Activated CD8-positive, alpha-beta memory T cell treated with anti-CD3 and anti-CD28 coated beads for 4 hours (primary cell): ENCODE data around the gene SNX27.

Experiments used
- DNase-seq, 2 donors: peaks; one replicate each; pipeline ENCODE4 v3.0.0-alpha.2; 2020; ENCODE audit warnings: low read depth in 2 of 2

The SNX27 gene

GRCh38 chr1:151705753-151706463 is 94.1 kb downstream of the SNX27 start:
- no peak for DNase-seq

DNA sequence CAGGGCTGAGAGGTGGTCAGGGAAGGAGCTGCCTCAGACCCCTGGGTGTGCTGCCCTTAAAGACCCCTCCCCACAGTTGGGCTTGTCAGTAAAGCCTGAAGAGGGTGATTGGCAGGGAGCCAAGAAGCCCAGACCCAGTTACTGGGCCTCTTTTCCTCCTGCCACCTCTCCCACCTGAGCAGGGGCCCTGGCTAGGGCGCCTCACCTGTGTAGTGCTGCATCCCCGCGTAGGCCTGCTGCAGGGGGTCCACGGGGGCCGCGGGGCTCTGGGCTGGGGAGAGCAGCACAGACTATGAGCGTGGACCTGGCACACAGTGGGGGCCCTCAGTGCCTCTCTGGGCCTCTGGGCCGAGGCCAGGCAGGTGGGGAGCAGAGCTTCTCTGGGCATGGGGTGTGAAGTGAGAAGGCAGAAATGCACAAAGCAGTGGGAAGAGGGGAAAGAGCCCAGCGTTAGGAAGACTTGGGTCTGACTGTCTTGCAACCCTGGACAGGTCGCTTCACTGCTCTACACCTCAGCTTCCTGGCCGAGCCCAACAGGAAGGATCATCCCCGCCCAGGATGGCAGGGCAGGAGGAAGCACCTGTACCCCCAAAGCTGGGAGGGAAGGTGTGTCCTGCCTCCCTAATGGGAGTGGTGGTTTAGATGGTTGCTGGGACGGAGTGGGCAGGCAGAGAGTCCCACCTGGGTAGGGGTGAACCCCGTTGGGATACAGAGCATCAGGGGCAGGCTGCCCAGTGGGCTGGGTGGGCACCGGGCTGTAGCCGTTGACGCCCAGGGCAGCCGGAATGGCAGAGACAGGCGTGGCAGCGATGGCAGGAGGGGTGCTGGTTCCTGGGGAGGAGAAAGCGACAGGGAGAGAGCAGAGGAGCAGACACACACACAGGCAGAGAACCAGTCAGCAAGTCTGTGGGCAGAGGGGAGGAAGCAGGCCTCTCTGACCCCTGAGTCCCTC is 94.9 kb downstream of the SNX27 start:
- DNase-seq = no peak

DNA sequence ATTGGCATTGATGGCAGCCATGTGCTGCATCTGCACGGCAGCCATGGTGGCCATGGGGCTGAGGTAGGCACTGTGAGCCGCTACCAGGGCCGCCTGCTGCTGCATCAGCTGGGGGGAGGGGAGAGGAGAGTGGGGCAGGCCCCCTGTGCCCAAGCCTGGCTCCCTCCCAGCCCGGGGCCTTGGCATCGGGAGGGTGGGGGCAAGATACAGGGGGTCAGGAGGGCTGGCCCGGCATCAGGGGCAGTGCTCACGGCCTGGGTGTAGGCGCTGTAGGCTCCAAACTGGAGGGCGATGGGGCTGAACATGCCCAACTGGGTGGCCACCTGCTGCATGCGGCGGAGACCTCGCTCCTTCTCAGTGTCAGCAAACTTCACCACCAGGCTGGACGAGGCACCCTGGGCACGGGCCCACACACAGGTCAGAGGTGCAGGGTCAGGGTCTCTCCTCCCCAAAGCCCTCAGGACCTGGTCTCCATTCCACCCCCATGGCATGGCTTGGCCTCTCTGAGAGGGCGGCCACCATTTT is 95.8 kb downstream of the SNX27 start:
- DNase-seq = no peak

GRCh38 chr1:151708891-151709290 is 97.0 kb downstream of the SNX27 start:
- DNase-seq = no peak

- no peak for DNase-seq
These were observed 98.5 kb downstream of the SNX27 start for GRCh38 chr1:151710187-151710840.

DNA sequence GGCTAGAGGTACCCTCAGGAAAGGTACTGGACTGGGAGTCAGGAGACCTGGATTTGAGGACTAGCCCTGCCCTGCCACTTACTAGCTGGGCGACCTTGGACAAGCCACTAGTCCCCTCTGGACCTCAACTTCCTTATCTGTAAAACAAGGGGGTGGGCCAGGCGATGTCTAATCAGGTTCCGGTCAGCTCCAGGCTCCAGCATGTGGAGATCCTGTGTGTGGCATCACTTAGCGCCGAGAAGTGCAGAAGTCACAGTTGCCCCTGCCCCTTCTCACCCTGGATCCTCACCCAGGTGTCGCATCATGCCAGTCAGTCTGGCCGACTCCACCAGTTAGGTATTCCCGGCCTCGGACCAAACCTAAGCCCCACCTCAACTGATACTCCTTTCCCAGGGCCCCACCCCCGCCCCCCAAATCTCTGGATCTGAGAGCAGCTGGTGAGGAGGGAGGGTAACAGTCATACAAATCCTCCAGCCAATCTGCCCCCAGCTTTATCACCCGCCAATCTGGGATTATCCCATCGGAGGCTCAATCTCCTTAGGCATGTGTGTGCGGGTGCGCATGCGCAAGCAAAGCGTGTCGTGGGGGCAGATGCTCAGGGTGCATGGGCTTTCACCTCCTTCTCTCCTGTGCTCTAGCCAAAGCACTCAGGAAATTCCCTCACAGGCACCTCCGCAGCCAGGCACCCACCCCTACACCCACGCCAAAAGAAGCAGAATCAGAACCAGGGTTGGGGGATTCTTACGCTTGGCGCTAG is 99.4 kb downstream of the SNX27 start:
- DNase-seq = no peak

GRCh38 chr1:151711951-151712350 is 100.1 kb downstream of the SNX27 start:
- DNase-seq = no peak

DNA sequence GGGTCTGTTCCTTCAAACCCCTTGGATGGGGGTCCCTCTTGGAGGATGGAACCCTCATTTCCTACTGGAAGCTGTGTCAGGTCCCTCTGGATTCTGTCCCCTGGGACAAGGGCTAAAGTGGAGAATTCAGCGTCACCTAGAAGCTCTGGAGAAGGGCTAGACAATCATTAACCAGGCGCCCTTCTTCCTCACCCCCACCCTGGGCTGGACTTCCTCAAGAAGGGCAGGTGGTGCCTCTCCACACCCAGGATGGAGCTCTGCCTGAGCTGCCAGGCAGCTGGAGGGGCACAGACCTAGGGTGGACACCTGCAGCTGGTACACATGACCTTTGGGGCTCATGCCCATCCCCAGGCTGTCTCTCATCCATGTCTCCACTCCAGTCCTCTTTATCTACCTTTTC is 101.2 kb downstream of the SNX27 start:
- DNase-seq = no peak

DNA sequence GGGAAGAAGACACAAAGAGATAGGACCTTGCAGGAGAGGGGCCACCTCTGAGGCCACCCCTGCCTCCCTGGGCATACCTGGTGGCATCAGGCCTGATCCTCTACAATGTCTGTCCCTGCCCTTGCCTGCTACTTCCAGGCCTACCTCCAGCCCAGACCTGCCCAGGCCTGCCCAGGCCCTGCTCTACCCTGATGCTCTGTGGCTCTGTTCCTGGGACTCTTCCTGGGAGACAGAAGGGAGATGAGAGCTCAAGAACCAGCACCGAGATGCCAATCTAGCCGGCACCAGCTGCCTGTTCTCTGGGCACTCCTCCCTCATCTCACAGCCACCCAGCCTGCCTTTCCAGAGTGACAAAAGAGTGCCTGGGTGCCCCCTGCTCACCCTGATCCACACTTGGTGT is 102.0 kb downstream of the SNX27 start:
- DNase-seq = no peak

DNA sequence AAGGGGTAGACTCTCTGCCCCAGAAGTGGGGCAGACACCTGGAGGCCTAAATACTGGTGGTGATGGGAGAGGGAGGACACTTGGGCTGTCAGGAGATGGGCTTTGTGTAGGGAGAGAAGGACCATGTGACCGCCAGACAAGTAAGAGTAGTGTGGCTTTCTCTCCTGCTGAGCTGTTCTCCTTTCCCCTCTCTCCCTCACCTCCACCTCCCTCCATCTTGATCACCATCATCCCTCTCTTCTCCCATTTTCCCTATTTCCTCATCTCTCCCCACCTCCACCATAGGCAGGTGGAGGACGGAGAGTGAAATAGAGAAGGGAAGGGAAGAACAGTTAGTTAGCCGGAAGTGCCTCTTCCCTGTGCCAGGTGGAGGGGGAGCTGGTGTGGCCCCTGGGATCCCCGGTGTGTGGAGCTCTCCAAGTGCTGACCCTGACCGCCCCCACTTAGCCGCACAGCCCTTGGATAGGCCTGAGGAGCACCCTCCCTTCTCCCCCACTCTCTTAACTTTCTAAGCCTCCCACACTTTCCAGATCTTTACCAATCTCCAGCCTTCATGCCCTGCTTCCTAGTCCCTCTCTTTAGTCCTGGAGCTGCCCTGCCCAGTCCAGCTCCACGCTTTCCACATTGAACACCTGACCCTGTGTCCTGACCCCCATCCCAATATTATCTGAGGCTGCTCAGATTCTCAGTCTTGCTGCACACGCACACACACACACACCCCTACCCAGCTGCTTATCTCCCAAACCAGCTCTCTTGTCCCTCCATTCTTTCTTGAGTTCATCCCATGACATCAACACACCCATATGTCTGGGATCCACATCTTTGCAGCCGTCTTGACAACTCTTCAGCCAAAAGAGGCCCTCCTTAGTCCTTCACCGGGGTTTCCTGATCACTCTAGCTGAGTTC is 103.2 kb downstream of the SNX27 start:
- DNase-seq = no peak

DNA sequence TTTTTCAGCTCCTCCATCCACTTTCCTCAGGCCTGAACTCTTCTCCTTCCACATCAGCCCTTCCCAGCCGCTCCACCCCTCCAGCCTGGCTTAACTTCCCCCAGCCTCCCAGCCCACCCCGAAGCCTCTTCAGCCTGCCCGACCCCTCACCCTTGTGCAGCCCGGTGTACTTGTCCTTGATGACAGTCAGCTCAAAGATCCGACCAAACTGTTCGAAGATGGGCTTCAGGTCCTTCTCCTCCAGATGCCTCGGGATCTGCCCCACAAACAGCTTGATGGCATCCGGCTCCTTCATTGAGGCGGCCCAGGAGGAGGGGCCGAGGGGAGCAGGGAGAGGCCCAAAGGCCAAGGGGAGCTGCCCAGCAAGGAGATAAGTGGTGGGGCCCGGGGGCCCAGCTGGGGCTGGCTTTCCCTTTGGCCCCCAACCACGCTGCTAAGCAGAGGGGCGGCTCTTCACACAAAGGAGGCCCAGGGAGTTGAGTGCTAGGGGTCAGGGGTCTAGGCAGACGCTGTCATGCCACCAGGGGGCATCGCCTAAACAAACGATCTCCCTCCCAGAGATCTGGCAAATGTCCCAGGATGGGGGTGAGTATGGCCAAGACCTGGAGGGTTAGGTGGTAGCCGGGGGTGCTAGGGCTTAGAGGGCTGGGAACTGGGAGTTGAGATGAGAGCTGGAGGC is 104.0 kb downstream of the SNX27 start:
- no peak for DNase-seq

- DNase-seq = no peak
These were observed 104.5 kb downstream of the SNX27 start for GRCh38 chr1:151716405-151716762.

- DNase-seq = no peak
These were observed 105.2 kb downstream of the SNX27 start, which contains the start of gene CELF3 for GRCh38 chr1:151716771-151717631. TSS of gene CELF3 (minus strand) at chr1:151716803. CDS start at chr1:151716020, 783 bp downstream.

DNA sequence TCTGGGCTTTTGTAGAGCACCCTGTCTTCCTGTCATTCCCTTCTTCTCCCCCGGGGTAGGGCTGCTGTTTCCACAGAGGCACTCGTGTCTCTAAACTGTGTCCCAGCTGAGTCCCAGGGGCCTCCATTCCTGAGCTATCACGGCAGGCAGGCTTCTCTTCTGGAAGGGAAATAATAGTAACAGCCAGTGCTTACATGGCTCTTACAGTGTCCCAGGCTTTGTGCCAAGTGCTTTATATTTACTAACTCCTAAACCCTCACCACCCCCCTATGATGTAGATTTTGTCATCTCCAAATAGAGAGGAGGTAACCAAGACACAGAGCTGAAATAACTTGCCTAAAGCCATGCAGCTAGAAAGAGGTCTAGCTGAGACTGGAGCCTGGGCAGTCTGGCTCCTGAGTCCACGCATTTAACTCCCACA is 106.2 kb downstream of the SNX27 start:
- no peak for DNase-seq

- no peak for DNase-seq
These were observed 106.8 kb downstream of the SNX27 start for GRCh38 chr1:151718666-151719065.

DNA sequence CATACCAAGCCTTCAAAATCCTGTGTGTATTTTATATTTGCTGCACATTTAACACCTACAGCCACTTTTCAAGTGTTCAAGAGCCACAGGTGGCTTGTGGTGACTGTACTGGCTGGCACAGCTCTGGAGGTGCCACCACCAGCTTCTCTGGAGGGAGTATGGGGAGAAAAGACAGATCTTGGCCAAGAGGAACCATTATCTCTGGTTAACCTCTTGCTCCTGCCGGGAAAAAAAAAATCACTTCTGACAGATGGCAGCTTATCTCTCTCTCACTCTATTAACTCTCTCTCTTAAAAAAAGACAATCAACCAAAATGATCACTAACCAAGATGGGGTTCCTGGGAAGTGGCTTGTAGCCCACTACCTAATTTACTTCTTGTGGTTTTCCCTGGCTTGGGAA is 108.3 kb downstream of the SNX27 start:
- DNase-seq = no peak

- DNase-seq = no peak
These were observed 108.7 kb downstream of the SNX27 start for GRCh38 chr1:151720554-151720953.

- DNase-seq = peak in 1 of 2 donors; percentile 6
These were observed 109.3 kb downstream of the SNX27 start, which contains the start of gene RIIAD1 for GRCh38 chr1:151720974-151721787. TSS of gene RIIAD1 (plus strand) at chr1:151721522. CDS start at chr1:151721537, 15 bp downstream.
